C1 segment of cervical spinal cord (tissue), 14 donors: ENCODE data around the gene ADAMTSL2.

ENCODE experiments used
- DNase-seq, 14 donors: peaks; one replicate each; lab custom pipeline; 2025; lab: John Stamatoyannopoulos, UW

The ADAMTSL2 gene

DNA sequence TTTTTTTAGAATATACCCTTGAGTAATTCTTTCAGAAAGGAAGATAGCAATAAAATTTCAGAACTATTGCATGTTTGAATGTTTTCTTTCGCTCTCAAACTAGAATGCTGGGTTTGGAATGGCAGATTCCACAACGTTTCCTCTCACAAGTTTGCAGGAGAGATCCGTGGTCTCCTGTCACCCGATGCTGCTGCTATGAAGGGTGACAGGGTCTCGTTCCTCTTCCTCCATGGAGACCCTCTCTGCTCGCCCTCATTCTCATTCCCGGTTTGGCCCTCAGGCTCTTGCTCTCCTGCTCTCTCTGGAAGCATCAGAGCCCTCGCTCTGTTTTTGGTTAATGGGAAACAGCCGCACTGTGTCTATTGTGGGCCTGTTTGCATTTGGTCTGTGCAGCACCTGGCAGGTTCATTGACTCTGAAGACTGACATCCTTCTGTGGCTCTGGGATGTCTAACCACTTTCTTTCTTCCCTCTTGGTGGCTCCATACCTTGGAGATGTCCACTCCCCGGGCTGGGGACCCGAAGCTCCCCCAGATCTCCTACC is 87.3 kb downstream of the ADAMTSL2 start:
- DNase-seq: no peak

DNA sequence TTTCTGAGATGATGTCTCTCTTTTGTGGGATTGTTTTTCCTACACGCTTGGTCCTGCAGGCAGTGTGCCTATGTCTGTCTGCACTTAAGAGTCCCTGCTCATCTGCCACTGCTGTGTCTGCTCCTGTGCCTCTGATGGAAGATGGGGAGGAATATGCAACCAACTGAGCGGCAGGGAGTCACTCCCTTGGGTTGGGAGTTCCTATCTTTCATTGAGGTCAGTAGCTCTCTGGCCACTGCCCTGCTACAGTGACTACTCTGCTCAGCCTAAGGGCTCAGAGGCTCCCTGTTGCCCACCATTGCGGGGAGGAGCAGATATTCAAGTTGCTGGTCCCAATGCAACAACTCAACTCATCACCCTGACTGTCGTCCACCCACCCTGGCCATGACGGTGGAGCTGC is 88.1 kb downstream of the ADAMTSL2 start:
- no peak for DNase-seq
